ENCODE data around the gene COPZ1.
"Not testable (repeated sequence)": the region's sequence is repeated elsewhere in the genome, so short reads cannot be mapped to it uniquely, and the experiment has no call there.

GRCh38 chr12:54281694-54282093 lies 43.2 kb upstream of the COPZ1 start:
- not testable (repeated sequence) for TF ChIP-seq FOS (IDR thresholded peaks at IDR 0.05; ENCODE audit: borderline replicate concordance, insufficient read depth, low read length); CTCF (IDR thresholded peaks at IDR 0.05; ENCODE audit: extremely low read depth in 1 of 2, insufficient read depth in 1 of 2, low read depth in 1 of 2, low read length in 2 of 2); POLR2A (IDR thresholded peaks at IDR 0.05; ENCODE audit: low read depth, low read length); POLR2AphosphoS5 (IDR thresholded peaks at IDR 0.05; ENCODE audit: insufficient read depth, low read depth, low read length); EZH2 (IDR thresholded peaks at IDR 0.05; ENCODE audit: borderline replicate concordance, low read depth, low read length, severe bottlenecking); GATA2 (IDR thresholded peaks at IDR 0.05; ENCODE audit: insufficient read depth, insufficient read length, low read depth, low read length)

Data from endothelial cell of umbilical vein (primary cell).